WTC11 (cell line): ENCODE results near the gene MRTFA. TPM values are rescaled to one million over a fixed set of nuclear protein-coding genes. Genes with fewer than 3 reads are reported as not detected.

Experiments used
- ATAC-seq: fragments of 200-7000 bp; cut with Tn5 transposase; 2 replicates; pipeline ENCODE4 v1.10.0; 2021; ENCODE audit warnings: mild to moderate bottlenecking, moderate library complexity
- CTCF ChIA-PET: fragments of 300-600 bp; sonication (Branson Sonifier 250); formaldehyde crosslinking; loops from one replicate; lab custom pipeline; 2021; ENCODE audit warnings: antibody characterized with exemption; lab: Charles Lee
- POLR2A ChIA-PET: fragments of 350-600 bp; sonication (Branson Sonifier 250); formaldehyde crosslinking; loops from one replicate; lab custom pipeline; 2021; ENCODE audit warnings: antibody characterized with exemption; lab: Charles Lee
- DNase-seq: peaks from one replicate; pipeline ENCODE4 v3.0.0; 2021; ENCODE audit warnings: low spot score
- H3K27ac Mint-ChIP-seq: 2 replicates; pipeline ENCODE4 v1.8.0; 2021; ENCODE audit warnings: mixed read lengths
- H3K27me3 Mint-ChIP-seq: 2 replicates; pipeline ENCODE4 v1.8.0; 2021; ENCODE audit warnings: low read depth, mild to moderate bottlenecking, moderate library complexity, mixed read lengths
- H3K36me3 Mint-ChIP-seq: 2 replicates; pipeline ENCODE4 v1.8.0; 2021; ENCODE audit warnings: mixed read lengths
- H3K4me1 Mint-ChIP-seq: 2 replicates; pipeline ENCODE4 v1.8.0; 2022; ENCODE audit warnings: mixed read lengths
- H3K4me3 Mint-ChIP-seq: 2 replicates; pipeline ENCODE4 v1.8.0; 2021; ENCODE audit warnings: mild to moderate bottlenecking, moderate library complexity, mixed read lengths
- H3K9me3 Mint-ChIP-seq: 2 replicates; pipeline ENCODE4 v1.8.0; 2021; ENCODE audit warnings: mixed read lengths
- CREB1 ChIP-seq: sonication (generic); formaldehyde crosslinking; IDR thresholded peaks from 2 replicates; pipeline ENCODE4 v1.8.0; 2023; ENCODE audit warnings: mild to moderate bottlenecking, missing genetic modification reagents
- IRF2 ChIP-seq: sonication (generic); formaldehyde crosslinking; IDR thresholded peaks from 2 replicates; pipeline ENCODE4 v1.8.0; 2022; ENCODE audit warnings: low read depth, missing genetic modification reagents, borderline replicate concordance
- JAZF1 ChIP-seq: fragments of 250-450 bp; sonication (Bioruptor Pico); IDR thresholded peaks from 2 replicates; pipeline ENCODE4 v1.9.0; 2021; ENCODE audit warnings: moderate library complexity, mild to moderate bottlenecking, inconsistent platforms
- KAT7 ChIP-seq: sonication (generic); formaldehyde crosslinking; IDR thresholded peaks from 2 replicates; pipeline ENCODE4 v1.8.1; 2023; ENCODE audit warnings: missing genetic modification reagents, mild to moderate bottlenecking, borderline replicate concordance
- NR2C2 ChIP-seq: sonication (generic); formaldehyde crosslinking; IDR thresholded peaks from 2 replicates; pipeline ENCODE4 v1.8.0; 2022; ENCODE audit warnings: mild to moderate bottlenecking, missing genetic modification reagents
- ZNF121 ChIP-seq: sonication (generic); formaldehyde crosslinking; IDR thresholded peaks from 2 replicates; pipeline ENCODE4 v1.8.0; 2023; ENCODE audit warnings: missing genetic modification reagents
- ZNF232 ChIP-seq: sonication (generic); formaldehyde crosslinking; IDR thresholded peaks from 2 replicates; pipeline ENCODE4 v1.8.0; 2022; ENCODE audit warnings: mild to moderate bottlenecking, missing genetic modification reagents
- ZNF317 ChIP-seq: sonication (generic); formaldehyde crosslinking; IDR thresholded peaks from 2 replicates; pipeline ENCODE4 v1.8.1; 2023; ENCODE audit warnings: low read depth, mild to moderate bottlenecking, moderate library complexity, missing genetic modification reagents, borderline replicate concordance
- ZNF671 ChIP-seq: fragments of 250-450 bp; sonication (Bioruptor Pico); IDR thresholded peaks from 2 replicates; pipeline ENCODE4 v1.8.0; 2021; ENCODE audit warnings: mild to moderate bottlenecking
- total RNA-seq: library from RNA; stranded (reverse); gene quantifications from 3 replicates; pipeline ENCODE4 v1.2.3, GENCODE V29; 2021
- TF ChIP-seq, protein P1 (sequence below): sonication (generic); formaldehyde crosslinking; IDR thresholded peaks from 2 replicates; pipeline ENCODE4 v1.8.1; 2023; ENCODE audit warnings: mild to moderate bottlenecking, missing genetic modification reagents, borderline replicate concordance
- TF ChIP-seq, protein P2 (sequence below): sonication (generic); formaldehyde crosslinking; IDR thresholded peaks from 2 replicates; pipeline ENCODE4 v1.8.1; 2023; ENCODE audit warnings: mild to moderate bottlenecking, missing genetic modification reagents
- TF ChIP-seq, protein P3 (sequence below): sonication (generic); formaldehyde crosslinking; IDR thresholded peaks from 2 replicates; pipeline ENCODE4 v1.8.1; 2022; ENCODE audit warnings: low read depth, missing genetic modification reagents, borderline replicate concordance
- TF ChIP-seq, protein P4 (sequence below): sonication (generic); formaldehyde crosslinking; IDR thresholded peaks from 2 replicates; pipeline ENCODE4 v1.8.1; 2022; ENCODE audit warnings: missing genetic modification reagents, borderline replicate concordance
- TF ChIP-seq, protein P5 (sequence below): sonication (generic); formaldehyde crosslinking; IDR thresholded peaks from 2 replicates; pipeline ENCODE4 v1.8.0; 2023; ENCODE audit warnings: missing genetic modification reagents
- TF ChIP-seq, protein P6 (sequence below): fragments of 200-600 bp; IDR thresholded peaks from 2 replicates; pipeline ENCODE4 v1.8.0; 2022; ENCODE audit warnings: antibody characterized with exemption

Gene MRTFA
- total RNA-seq, 1 experiment from 2014 or later, result 48.4 TPM

DNA sequence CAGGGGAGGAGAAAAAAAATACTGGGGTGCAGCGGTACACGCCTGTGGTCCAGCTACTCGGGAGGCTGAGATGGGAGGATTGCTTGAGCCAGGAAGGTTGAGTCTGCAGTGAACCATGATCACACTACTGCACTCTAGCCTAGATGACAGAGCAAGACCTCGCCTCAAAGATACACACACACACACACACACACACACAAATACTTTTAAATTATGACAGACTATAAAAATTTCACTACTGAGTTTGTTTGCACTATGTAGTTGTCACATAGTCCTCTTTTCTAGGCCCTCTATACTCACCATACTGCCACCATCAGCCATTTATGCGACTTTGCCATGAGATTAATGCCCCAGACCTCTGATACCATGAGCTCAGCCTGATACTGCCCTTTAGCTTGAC lies 109.6 kb downstream of the MRTFA start (continued):
- TF ChIP-seq, protein P1, sequence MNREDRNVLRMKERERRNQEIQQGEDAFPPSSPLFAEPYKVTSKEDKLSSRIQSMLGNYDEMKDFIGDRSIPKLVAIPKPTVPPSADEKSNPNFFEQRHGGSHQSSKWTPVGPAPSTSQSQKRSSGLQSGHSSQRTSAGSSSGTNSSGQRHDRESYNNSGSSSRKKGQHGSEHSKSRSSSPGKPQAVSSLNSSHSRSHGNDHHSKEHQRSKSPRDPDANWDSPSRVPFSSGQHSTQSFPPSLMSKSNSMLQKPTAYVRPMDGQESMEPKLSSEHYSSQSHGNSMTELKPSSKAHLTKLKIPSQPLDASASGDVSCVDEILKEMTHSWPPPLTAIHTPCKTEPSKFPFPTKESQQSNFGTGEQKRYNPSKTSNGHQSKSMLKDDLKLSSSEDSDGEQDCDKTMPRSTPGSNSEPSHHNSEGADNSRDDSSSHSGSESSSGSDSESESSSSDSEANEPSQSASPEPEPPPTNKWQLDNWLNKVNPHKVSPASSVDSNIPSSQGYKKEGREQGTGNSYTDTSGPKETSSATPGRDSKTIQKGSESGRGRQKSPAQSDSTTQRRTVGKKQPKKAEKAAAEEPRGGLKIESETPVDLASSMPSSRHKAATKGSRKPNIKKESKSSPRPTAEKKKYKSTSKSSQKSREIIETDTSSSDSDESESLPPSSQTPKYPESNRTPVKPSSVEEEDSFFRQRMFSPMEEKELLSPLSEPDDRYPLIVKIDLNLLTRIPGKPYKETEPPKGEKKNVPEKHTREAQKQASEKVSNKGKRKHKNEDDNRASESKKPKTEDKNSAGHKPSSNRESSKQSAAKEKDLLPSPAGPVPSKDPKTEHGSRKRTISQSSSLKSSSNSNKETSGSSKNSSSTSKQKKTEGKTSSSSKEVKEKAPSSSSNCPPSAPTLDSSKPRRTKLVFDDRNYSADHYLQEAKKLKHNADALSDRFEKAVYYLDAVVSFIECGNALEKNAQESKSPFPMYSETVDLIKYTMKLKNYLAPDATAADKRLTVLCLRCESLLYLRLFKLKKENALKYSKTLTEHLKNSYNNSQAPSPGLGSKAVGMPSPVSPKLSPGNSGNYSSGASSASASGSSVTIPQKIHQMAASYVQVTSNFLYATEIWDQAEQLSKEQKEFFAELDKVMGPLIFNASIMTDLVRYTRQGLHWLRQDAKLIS (CRISPR knock-in tag), result no peak

DNA sequence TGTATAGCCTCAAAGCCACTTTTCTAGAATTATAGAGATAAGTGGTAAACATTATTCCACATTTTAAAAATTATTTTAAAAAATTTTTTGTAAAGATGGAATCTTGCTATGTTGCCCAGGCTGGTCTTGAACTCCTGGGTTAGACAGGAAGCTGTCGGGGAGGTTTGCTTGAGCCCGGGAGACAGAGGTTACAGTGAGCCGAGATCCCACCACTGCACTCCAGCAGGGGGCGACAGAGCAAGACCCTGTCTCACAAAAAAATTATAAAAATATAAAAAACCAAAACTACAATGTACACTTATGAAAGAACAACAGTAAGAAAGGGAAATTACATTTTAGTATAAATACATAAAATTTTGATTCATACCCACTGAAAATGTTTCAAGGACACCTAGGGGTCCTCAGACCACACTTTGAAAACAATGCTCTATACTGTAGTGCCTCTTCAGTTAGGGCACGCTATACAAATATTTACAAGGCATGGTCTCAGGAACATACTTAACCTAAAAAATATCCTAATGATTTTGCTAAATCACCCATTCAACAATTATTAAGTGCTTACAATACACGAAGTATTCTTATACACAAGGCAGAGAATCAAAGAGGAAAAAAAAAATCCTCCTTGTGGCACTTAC lies 111.2 kb downstream of the MRTFA start:
- peak; percentile 61 for ATAC-seq
- POLR2A ChIA-PET, result no interaction called here
- TF ChIP-seq ZNF671 (CRISPR knock-in tag) (no peak), KAT7 (CRISPR knock-in tag) (no peak), ZNF317 (CRISPR knock-in tag) (no peak), IRF2 (CRISPR knock-in tag) (no peak), ZNF121 (peak; percentile 70; the same call in 1 of the 2 replicates), CREB1 (CRISPR knock-in tag) (no peak), ZNF232 (CRISPR knock-in tag) (no peak), NR2C2 (CRISPR knock-in tag) (no peak), JAZF1 (no peak)
- TF ChIP-seq, protein P2, sequence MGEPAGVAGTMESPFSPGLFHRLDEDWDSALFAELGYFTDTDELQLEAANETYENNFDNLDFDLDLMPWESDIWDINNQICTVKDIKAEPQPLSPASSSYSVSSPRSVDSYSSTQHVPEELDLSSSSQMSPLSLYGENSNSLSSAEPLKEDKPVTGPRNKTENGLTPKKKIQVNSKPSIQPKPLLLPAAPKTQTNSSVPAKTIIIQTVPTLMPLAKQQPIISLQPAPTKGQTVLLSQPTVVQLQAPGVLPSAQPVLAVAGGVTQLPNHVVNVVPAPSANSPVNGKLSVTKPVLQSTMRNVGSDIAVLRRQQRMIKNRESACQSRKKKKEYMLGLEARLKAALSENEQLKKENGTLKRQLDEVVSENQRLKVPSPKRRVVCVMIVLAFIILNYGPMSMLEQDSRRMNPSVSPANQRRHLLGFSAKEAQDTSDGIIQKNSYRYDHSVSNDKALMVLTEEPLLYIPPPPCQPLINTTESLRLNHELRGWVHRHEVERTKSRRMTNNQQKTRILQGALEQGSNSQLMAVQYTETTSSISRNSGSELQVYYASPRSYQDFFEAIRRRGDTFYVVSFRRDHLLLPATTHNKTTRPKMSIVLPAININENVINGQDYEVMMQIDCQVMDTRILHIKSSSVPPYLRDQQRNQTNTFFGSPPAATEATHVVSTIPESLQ (CRISPR knock-in tag), result no peak
- TF ChIP-seq, protein P3, sequence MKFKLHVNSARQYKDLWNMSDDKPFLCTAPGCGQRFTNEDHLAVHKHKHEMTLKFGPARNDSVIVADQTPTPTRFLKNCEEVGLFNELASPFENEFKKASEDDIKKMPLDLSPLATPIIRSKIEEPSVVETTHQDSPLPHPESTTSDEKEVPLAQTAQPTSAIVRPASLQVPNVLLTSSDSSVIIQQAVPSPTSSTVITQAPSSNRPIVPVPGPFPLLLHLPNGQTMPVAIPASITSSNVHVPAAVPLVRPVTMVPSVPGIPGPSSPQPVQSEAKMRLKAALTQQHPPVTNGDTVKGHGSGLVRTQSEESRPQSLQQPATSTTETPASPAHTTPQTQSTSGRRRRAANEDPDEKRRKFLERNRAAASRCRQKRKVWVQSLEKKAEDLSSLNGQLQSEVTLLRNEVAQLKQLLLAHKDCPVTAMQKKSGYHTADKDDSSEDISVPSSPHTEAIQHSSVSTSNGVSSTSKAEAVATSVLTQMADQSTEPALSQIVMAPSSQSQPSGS (CRISPR knock-in tag), result no peak
- TF ChIP-seq, protein P4, sequence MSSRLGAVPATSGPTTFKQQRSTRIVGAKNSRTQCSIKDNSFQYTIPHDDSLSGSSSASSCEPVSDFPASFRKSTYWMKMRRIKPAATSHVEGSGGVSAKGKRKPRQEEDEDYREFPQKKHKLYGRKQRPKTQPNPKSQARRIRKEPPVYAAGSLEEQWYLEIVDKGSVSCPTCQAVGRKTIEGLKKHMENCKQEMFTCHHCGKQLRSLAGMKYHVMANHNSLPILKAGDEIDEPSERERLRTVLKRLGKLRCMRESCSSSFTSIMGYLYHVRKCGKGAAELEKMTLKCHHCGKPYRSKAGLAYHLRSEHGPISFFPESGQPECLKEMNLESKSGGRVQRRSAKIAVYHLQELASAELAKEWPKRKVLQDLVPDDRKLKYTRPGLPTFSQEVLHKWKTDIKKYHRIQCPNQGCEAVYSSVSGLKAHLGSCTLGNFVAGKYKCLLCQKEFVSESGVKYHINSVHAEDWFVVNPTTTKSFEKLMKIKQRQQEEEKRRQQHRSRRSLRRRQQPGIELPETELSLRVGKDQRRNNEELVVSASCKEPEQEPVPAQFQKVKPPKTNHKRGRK, result no peak
- TF ChIP-seq, protein P5, sequence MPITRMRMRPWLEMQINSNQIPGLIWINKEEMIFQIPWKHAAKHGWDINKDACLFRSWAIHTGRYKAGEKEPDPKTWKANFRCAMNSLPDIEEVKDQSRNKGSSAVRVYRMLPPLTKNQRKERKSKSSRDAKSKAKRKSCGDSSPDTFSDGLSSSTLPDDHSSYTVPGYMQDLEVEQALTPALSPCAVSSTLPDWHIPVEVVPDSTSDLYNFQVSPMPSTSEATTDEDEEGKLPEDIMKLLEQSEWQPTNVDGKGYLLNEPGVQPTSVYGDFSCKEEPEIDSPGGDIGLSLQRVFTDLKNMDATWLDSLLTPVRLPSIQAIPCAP, result no peak
- TF ChIP-seq, protein P6, sequence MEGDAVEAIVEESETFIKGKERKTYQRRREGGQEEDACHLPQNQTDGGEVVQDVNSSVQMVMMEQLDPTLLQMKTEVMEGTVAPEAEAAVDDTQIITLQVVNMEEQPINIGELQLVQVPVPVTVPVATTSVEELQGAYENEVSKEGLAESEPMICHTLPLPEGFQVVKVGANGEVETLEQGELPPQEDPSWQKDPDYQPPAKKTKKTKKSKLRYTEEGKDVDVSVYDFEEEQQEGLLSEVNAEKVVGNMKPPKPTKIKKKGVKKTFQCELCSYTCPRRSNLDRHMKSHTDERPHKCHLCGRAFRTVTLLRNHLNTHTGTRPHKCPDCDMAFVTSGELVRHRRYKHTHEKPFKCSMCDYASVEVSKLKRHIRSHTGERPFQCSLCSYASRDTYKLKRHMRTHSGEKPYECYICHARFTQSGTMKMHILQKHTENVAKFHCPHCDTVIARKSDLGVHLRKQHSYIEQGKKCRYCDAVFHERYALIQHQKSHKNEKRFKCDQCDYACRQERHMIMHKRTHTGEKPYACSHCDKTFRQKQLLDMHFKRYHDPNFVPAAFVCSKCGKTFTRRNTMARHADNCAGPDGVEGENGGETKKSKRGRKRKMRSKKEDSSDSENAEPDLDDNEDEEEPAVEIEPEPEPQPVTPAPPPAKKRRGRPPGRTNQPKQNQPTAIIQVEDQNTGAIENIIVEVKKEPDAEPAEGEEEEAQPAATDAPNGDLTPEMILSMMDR, result peak; percentile 85
- CTCF ChIA-PET, result interaction anchor here (0.6 to 2.7 kb wide), 17 partner anchors 9 to 374 kb away, joined by 3 to 33 read pairs (median 7); partner anchors contain the start of gene MRTFA
- no peaks in the 10 kb centered on the region; the same call in 1 of the 2 replicates for H3K36me3 Mint-ChIP-seq
- DNase-seq, result peak; percentile 64
- H3K27me3 Mint-ChIP-seq, result no peaks in the 10 kb centered on the region
- no peaks in the 10 kb centered on the region for H3K4me1 Mint-ChIP-seq
- no peak overlapping the region for H3K4me3 Mint-ChIP-seq
- H3K27ac Mint-ChIP-seq, result peak overlapping the region; percentile 72; the same call in 1 of the 2 replicates
- 0 out of 2 replicates have a peak, but pooled peaks cover 3% of the 10 kb centered on the region for H3K9me3 Mint-ChIP-seq
